ENCODE measurements around the gene TSPAN18.

Gene TSPAN18

DNA sequence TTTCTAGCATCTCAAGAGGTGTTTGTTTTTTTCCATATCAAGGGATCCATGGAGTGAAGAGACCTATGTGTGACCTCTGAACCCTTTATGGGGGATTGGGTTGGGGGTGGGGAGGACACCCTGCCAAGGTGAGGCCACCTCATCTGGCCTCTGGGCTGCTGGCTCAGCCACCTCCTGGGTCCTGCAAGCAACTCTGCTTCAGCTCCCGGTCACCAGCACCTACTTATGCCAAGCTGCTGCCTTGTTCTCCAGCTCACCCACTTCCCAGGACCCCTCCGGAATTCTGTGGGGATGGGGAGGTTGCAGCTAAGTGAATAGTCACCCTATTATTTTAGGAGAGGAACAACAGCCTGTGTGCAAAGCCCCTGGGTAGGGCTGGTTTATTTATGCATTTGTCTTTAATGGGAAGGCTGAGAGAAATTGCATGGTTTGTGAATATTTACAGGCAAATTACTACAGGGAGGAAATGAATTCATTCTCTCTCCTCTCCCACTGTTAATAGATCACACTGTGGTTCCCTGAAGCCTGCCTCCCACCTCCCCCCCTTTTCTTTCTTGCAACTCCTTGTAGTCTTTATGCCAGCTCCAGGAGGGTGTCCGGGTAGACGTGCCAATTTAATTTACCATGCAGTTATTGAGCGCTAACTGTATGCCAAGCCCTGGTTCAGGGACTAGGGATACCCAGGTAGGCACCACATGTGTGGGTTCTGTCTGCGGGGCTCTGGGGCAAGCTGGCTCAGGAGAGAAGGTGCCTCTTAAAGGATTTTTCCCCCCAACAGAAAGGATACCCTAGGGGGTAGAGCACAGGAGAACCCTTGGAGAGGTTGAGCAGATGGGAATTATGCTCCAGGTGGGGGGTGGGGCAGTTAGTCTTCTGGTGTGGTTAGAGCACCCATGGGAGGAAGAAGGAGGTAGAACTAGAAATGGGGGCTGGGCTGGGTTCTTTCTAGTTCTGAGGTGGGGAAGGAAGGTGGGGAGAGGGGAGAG is 50.7 kb downstream of the TSPAN18 start:
- no peak for DNase-seq (ENCODE audit: low read depth)

DNA sequence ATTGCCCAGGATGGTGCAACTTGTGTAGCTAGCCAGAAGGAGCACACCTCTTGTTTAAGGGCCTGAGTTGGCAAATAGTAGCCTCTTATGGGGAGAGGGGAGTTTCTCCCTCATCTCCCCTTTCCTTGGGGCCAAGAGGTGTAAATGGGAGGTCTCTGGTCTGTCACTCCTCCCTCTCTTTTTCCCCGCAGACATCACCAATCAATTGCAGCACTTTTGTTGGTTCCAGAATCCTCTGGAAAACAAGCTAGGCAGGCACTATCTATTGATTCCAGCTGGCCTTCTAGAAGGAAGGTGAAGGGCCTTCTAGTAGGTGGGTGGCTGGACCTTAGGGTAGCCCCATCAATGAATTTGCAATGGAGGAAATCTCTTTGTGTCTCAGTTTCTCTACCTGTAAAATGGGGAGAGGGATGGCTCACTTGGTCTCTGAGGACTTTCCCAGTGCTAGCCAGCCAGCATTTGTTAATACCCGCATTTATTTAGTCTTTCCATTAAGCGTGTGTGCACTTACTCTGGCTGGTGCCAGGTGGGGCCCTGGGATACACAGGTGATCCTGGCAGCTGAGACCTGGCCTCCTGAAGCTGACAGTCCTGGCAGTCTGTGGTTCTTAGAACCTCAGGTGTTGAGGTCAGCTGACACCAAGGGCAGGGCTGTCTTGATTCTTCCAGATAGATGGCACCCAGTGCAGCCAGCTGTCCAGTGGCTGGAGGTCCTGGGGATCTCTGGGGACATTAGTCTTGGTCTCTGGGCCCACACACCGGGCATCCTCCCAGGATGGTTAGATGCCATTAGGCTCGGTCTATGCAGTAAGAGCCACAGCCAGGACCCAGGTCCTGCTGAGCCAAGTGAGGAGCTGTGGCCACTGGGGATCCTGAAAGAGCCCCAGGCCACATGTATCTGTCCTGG is 51.7 kb downstream of the TSPAN18 start:
- no peak for DNase-seq (ENCODE audit: low read depth)

- DNase-seq (ENCODE audit: low read depth), result no peak
These were observed 53.2 kb downstream of the TSPAN18 start for GRCh38 chr11:44779736-44780520.

- DNase-seq (ENCODE audit: low read depth), result no peak
These were observed 54.3 kb downstream of the TSPAN18 start for GRCh38 chr11:44780940-44781631.

- no peak for DNase-seq (ENCODE audit: low read depth)
These were observed 54.9 kb downstream of the TSPAN18 start for GRCh38 chr11:44781655-44782054.

DNA sequence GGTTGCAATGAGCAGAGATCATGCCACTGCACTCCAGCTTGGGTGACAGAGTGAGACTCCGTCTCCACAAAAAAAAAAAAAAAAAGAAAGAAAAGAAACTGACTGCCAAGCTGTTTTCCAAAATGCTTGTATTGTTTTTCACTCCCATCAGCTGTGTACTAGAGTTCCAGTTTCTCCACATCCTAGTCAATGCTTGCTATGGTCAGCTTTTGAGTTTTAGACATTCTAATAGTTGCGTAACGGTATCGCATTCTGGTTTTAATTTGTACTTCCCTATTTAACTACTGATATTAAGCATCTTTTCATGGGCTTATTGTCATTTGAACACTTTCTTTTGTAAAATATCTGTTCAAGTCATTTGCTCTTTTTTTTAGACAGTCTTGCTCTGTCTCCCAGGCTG is 55.7 kb downstream of the TSPAN18 start:
- no peak for DNase-seq (ENCODE audit: low read depth)

- DNase-seq (ENCODE audit: low read depth), result no peak
These were observed 57.6 kb downstream of the TSPAN18 start for GRCh38 chr11:44784436-44784760.

GRCh38 chr11:44784851-44785250 is 58.1 kb downstream of the TSPAN18 start:
- no peak for DNase-seq (ENCODE audit: low read depth)

DNA sequence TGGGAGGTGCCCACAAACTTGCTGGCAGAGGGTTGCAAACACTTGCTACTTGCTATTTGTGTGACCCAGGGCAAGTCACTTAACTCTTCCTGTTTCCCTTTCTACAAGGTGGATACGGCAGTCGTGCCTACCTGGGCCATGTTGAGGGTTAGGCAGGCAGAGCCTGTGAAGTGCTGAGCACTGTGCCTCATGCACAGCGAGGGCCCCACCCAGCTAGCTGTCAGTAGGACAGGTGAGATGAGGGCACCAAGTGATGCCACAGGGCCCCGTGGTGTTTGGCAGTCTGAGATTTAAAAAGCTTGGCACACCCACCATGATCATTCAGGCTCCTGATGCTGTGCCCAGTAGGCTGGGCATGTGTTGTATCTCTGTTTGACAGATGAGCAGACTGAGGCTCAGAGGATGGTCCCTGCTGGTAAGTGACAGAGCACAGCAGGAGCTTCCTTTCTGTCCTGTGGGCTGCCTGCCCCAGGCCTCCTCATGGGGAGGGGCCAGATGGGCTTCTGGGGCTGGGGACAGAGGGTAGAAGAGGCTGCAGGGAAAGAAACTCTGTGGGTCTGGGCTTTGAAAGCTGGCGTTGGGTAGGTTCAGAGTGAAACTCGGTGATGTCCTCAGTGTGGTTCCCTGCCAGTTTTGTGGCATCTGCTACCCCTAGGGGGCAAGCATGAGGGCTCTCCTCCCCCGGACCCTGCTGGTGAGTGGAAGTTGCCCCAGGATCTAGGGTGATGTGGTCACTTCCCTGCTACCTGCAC is 59.3 kb downstream of the TSPAN18 start:
- no peak for DNase-seq (ENCODE audit: low read depth)

DNA sequence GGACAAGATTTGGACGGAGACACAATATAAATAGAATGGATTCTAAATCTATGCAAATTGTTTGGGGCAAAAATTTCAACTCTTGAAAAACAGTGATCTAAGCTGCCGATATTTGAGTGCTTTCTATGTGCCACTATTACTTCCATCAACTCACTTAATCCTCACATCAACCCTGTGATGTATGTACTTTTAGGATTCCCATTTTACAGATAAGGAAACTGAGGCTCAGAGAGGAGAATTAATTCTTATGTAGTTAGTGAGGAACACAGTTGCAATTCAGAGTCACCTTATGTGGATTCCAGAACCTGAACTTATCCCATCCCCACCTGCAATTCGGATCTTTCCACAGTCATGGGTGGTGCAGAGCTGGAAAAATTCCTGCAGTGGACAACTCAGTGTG is 60.3 kb downstream of the TSPAN18 start:
- no peak for DNase-seq (ENCODE audit: low read depth)

- DNase-seq (ENCODE audit: low read depth), result no peak
These were observed 61.2 kb downstream of the TSPAN18 start for GRCh38 chr11:44787981-44788380.

DNA sequence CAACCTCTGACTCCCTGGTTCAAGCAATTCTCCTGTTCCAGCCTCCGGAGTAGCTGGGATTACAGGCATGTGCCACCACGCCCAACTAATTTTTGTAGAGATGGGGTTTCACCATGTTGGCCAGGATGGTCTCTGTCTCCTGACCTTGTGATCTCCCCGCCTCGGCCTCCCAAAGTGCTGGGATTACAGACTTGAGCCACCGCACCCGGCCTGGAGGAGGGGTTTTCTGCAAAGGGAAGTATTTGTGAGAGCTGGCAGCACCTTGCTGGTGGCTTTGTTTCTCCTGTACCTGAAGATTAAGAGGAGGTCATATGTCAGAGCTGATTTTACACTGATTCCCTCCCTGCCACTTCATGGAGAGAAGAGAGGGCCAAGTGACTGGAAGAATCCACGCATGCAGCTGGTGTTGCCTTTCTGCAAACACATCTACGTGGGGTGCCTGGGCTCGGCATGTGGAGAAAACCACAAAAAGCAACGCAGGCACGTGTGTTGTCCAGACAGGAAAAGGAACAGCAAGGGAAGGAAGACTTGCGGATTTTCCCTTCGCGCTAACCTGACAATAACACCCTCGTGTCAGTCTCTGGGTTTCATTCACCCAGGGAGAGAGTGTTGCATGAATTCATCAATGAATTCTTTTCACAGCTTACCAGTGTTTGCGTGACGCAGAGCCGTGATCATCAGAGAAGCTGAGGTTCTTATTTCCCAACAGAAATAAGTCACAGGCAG is 61.9 kb downstream of the TSPAN18 start:
- DNase-seq (ENCODE audit: low read depth), result no peak

- no peak for DNase-seq (ENCODE audit: low read depth)
These were observed 62.7 kb downstream of the TSPAN18 start for GRCh38 chr11:44789496-44789895.

- no peak for DNase-seq (ENCODE audit: low read depth)
These were observed 63.4 kb downstream of the TSPAN18 start for GRCh38 chr11:44790211-44790610.

DNA sequence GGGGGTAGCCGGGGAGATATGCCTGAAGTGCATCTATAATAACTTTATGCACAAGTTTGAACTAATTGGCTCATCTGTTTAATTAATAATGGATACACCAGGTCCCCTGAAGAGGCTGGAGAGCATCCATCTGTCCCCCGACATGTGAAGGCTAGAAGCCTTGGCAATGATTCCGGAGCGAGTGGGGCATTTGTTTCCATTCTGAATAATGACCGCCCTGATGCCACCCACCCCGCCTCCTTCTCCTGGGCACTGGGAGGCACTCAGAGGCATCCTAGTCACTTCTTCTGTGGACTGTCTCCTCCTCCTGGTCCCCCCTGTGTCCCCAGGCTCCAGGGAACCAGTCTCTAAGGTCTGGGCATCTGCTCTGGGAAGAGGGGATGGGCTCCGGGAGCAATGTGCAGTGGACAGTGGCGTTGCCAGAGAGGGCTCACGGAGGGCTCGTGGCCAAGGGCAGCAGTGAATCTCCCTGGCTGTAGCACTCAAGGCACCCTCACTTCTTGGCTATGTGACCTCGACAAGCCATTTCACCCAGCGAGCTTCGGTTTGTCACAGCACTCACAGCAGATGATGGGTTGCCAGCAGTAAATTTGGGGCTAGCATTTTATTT is 64.7 kb downstream of the TSPAN18 start:
- no peak for DNase-seq (ENCODE audit: low read depth)

DNA sequence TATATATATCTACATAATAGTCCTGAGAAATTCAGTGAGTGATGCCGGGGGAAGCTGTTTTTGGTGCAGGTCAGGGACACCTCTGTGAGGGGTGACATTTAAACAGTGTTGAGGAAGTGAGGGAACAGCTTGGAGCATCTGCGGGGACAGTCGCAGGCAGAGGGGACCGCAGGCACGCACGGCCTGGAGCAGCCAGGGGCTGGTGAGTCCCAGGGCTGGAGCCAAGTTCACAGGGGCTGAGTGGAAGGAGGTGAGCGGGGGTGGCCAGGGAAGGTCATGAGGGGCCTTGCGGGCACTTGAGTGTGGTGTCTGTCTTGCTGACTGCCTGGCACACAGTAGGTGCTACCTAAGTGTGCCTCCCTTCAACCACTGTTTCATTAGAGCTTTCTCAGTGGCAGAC is 65.4 kb downstream of the TSPAN18 start:
- no peak for DNase-seq (ENCODE audit: low read depth)

DNA sequence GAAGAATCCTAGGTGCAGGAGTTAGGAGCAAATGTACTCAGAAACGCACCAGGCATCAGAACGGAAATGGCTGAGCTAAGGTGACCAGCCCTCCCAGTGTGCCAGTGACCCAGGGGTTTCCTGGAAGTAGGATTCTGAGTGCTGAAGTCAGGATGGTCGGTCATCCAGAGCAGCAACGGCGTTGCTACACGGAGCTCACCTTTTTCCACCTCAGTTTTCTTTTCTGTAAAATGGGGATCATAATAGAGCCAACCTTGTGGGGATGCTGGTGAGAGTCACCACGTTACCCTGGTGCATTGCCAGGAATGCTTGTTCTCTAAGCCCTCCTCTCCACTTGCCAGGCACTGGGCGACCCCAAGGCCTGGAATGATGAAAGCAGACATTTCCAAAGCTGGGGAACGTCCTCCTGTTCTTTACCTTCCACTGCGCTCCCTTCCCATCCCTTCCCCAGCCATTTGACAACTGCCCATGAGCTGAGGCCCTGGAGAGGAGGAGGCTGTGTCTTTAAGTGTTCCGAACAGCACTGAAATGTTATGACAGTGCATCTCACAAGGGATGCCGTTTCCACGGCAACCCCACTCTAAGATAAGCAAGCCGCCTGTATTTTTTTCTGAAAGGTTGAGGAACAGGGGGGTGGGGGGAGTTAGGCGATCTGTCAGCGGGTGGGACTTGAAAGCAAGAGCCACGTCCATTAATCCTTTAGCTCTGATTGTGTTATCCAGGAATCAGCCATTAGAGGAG is 66.8 kb downstream of the TSPAN18 start:
- no peak for DNase-seq (ENCODE audit: low read depth)

GRCh38 chr11:44795803-44796535 is 69.2 kb downstream of the TSPAN18 start:
- no peak for DNase-seq (ENCODE audit: low read depth)

Data from stimulated activated CD8-positive, alpha-beta memory T cell treated with anti-CD3 and anti-CD28 coated beads, Interleukin-15, amount 100 ng/mL, for 24 hours (primary cell).